ENCODE results near the gene DSE. TPM values are rescaled to one million over a fixed set of nuclear protein-coding genes. Genes with fewer than 3 reads are reported as not detected.

Gene DSE
- total RNA-seq, 1 experiment from 2014 or later = 43.3 TPM

GRCh38 chr6:116406678-116407345 lies 36.1 kb downstream of the DSE start:
- intact Hi-C loops (cut with micrococcal nuclease; ENCODE audit: unreplicated experiment) = no loop called here
- ChIA-PET POLR2A (ENCODE audit: unreplicated experiment) (no interaction called here), CTCF (no interaction called here)
- Histone ChIP-seq H3K4me1 (replicated peaks; ENCODE audit: insufficient read depth) (no peaks in the 10 kb centered on the region), H3K27me3 (ENCODE audit: insufficient read depth, low read depth) (no peaks in the 10 kb centered on the region), H2AFZ (no peak overlapping the region), H3K9me3 (ENCODE audit: insufficient read depth, low read depth) (no peaks in the 10 kb centered on the region), H3K9me2 (ENCODE audit: insufficient read depth) (no peaks in the 10 kb centered on the region), H3K4me3 (no peak overlapping the region), H3K79me2 (ENCODE audit: low read depth) (no peaks in the 10 kb centered on the region), H3K27ac (no peak overlapping the region), H3F3A (ENCODE audit: insufficient read depth, low read depth) (no peaks in the 10 kb centered on the region), H3K4me2 (no peak overlapping the region), H4K20me1 (ENCODE audit: insufficient read depth) (no peaks in the 10 kb centered on the region), H3K36me3 (ENCODE audit: low read depth) (no peaks in the 10 kb centered on the region)
- DNase-seq = no peak
- BruUV-seq (replicated peaks) = no TSS peak
- no peak for TF ChIP-seq CTCF (conservative IDR thresholded peaks at IDR 0.05)
- no peak for TF ChIP-seq EZH2 (IDR thresholded peaks at IDR 0.05; ENCODE audit: low read depth)

GRCh38 chr6:116408491-116408890 lies 37.7 kb downstream of the DSE start:
- Histone ChIP-seq H3K27ac (no peak overlapping the region), H3K79me2 (ENCODE audit: low read depth) (no peaks in the 10 kb centered on the region), H3K36me3 (ENCODE audit: low read depth) (no peaks in the 10 kb centered on the region), H3K9me2 (ENCODE audit: insufficient read depth) (no peaks in the 10 kb centered on the region), H3K4me1 (replicated peaks; ENCODE audit: insufficient read depth) (no peaks in the 10 kb centered on the region), H4K20me1 (ENCODE audit: insufficient read depth) (no peaks in the 10 kb centered on the region), H3K4me2 (no peak overlapping the region), H3F3A (ENCODE audit: insufficient read depth, low read depth) (no peaks in the 10 kb centered on the region), H2AFZ (no peak overlapping the region), H3K9me3 (ENCODE audit: insufficient read depth, low read depth) (no peaks in the 10 kb centered on the region), H3K27me3 (ENCODE audit: insufficient read depth, low read depth) (no peaks in the 10 kb centered on the region), H3K4me3 (no peak overlapping the region)
- DNase-seq = no peak
- TF ChIP-seq EZH2 (IDR thresholded peaks at IDR 0.05; ENCODE audit: low read depth) (no peak), CTCF (conservative IDR thresholded peaks at IDR 0.05) (no peak)
- ChIA-PET POLR2A (ENCODE audit: unreplicated experiment) (no interaction called here), CTCF (no interaction called here)
- BruUV-seq (replicated peaks) = no TSS peak
- intact Hi-C loops (cut with micrococcal nuclease; ENCODE audit: unreplicated experiment) = no loop called here

- H3F3A ChIP-seq (ENCODE audit: insufficient read depth, low read depth) = no peaks in the 10 kb centered on the region
- POLR2A ChIA-PET (ENCODE audit: unreplicated experiment) = no interaction called here
- H3K27me3 ChIP-seq (ENCODE audit: insufficient read depth, low read depth) = no peaks in the 10 kb centered on the region
- TF ChIP-seq EZH2 (IDR thresholded peaks at IDR 0.05; ENCODE audit: low read depth) (no peak), CTCF (conservative IDR thresholded peaks at IDR 0.05) (no peak)
- no peak overlapping the region for H3K4me3 ChIP-seq
- no peaks in the 10 kb centered on the region for H3K4me1 ChIP-seq (replicated peaks; ENCODE audit: insufficient read depth)
- no peaks in the 10 kb centered on the region for H4K20me1 ChIP-seq (ENCODE audit: insufficient read depth)
- H2AFZ ChIP-seq = no peak overlapping the region
- BruUV-seq (replicated peaks) = no TSS peak
- DNase-seq = no peak
- CTCF ChIA-PET = no interaction called here
- H3K9me3 ChIP-seq (ENCODE audit: insufficient read depth, low read depth) = no peaks in the 10 kb centered on the region
- no peak overlapping the region for H3K4me2 ChIP-seq
- H3K79me2 ChIP-seq (ENCODE audit: low read depth) = no peaks in the 10 kb centered on the region
- no peaks in the 10 kb centered on the region for H3K36me3 ChIP-seq (ENCODE audit: low read depth)
- no peaks in the 10 kb centered on the region for H3K9me2 ChIP-seq (ENCODE audit: insufficient read depth)
- intact Hi-C loops (cut with micrococcal nuclease; ENCODE audit: unreplicated experiment) = no loop called here
- no peak overlapping the region for H3K27ac ChIP-seq
Measured at GRCh38 chr6:116409756-116410155, 39.0 kb downstream of the DSE start.

Data from PC-9 (cell line).